Measurements from ENCODE around the gene SLC27A3.

Gene SLC27A3

DNA sequence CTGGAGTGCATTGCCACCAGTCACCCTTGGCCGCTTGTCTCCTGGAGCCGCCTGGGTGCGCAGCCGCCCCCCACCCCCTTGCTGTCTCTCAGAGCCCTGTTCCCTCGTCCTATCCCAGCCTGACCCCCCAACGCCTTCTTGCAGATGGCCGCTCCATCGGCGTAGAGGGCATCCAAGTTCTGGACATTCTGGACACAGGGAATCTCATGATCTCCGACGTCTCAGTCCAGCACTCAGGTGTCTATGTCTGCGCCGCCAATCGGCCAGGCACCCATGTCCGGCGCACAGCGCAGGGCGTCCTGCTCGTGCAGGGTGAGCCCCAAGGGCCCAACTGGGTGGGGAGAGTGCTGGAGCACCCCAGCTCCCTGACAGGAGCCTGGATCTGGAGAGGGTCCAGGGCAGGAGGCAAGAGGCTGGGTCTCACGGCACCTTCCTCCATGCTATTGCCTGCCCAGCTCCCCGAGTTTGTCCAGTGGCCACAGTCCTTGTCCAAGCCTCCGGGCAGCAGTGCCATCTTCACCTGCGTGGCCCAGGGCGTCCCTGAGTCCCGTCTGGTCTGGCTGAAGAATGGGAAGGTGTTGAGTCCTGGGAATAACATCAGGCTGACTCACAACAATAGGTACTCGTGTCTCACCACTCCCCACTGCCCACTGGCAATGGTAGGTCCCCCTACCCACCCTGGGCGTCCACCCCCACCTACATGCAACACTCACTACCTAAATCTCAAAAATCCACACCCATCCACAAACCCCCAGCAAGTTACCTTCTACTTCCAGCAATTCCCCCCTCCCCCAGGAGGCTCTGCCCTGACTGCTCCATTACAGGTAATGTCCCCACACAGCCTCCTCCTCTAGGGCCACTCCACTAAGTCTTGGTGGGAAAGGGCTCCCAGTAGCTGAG, 24.6 kb downstream of the SLC27A3 start:
- no peak for DNase-seq

DNA sequence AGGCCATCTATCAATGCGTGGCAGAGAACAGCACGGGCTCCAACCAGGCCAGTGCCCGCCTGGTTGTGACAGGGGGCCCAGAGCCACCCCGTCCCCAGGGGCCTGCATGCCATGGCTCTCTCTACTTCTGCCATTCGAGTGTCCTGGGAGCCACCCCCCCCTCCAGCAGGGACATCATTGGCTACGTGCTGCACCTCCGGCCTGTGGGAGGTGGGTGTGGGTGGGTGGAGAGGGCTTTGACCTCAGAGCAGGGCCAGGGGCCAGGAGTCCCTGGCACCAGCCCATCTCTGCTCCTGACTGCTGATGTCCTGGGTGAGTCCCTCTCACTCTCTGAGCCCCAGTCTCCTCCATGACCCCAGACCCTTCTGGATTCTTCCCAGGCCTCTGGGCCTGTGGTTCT, 25.3 kb downstream of the SLC27A3 start:
- no peak for DNase-seq

DNA sequence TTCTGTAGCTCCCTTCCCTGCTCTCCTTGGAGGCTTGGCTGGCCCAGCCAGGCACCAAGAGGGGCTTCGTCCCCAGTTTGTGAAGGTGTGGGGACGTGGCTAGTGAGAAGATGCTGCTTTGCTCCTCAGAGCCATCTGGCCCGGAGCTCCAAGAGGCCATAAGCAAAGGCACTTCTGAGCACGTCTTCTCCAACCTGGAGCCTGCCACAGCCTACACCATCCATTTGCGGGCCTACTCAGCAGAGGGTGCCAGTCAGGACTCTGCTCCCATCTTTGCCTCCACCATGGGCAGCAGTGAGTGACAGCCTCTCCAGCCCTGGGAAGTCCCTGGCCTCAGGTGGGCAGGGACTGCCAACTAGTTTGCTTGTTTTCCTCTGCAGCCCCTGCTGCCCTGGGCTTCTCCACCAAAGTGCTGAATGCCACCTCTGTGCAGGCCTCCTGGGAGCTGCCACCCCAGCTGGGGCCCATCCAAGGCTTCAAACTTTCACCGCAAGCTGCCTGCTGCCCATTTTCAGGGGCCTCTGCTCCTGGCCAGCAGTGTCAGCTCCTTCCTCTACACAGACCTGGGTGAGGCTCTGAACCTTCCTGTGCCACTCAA, 25.9 kb downstream of the SLC27A3 start:
- no peak for DNase-seq

DNA sequence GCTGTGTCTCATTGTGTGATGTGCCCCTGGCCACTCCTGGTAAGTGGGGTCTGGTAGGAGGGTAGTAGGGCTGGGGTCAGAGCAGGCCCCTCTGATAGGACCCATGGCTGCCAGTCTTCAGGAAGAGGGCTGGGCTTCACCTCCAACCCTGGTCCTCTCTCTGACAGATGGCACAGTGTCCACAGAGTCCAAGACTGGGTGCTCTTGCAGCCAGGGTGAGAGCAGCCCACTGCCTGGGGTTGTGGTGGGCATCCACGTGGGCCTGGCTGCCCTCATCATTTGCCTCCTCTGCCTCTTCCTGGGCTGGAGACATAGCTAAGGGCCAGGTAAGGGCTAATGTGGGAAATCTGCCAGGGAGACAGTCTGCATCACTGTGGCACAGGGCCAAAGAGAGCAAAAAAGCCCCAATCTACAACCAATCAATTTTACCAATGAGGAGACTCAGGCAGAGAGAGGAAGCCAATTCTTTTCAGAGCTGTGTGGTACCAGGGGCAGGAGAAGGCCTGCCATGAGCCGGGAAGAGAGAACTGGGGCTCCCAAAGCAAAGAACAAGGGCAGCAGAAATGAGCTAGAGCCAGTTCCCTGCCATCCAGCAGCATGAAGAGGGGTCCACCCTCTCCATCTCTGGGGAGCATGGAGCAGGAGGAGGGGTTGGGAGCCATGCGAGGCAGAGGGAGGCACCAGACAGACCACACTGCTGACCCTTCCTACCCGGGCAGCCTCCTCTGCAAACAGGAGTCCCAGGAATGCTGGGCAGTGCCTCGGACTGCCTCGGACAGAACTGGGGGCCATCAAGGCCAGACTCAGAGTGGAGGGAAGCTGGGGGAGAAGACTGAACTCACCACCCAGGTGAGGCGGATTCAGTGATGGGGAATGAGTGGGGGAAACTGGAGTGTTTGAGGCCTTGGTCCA, 26.8 kb downstream of the SLC27A3 start:
- DNase-seq = no peak

DNA sequence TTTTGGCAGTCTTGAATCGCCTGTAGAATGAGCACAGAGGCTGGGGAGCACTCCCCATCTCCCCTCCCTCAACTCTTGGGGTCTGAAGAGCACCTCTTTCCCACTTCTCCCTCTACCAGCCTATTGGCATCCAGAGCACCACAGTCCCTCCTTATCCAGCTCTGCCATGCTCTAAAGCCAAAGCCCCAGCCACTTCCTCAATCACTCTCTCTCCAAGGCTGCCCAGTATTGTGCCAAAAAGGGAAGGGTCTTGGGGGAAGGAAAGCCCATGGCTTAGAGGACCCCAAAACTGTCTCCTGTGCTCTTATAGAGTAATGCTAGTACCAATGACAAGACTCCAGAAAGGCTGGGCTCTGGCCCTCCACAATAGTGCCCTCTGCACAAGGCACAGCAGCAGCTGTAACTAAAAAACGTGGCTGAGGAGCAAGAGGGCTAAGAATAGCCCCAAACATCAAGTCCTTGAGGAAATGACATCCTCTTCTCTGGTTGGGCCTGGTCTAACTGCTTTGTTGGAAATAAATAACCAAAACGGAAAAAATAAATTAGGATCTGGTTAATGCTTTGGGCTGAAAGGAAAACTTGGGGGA, 28.4 kb downstream of the SLC27A3 start:
- DNase-seq = no peak

DNA sequence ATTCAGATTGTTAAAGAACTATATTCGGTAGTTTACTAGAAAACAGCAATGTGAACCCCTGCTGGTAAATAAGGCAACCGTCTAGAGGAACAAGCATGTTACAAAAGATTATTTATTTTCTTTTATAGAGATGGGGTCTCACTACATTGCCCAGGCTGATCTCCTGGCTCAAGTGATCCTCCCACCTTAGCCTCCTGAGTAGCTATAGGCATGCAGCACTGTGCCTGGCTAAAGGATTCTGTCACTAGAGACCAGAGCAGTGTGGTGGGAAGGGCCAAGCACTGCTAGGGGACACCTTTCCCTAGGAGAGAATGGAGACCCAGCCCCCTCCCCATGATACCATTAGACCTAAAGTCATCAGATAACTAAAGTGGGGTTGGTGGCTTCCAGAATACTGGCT, 28.9 kb downstream of the SLC27A3 start:
- no peak for DNase-seq

DNA sequence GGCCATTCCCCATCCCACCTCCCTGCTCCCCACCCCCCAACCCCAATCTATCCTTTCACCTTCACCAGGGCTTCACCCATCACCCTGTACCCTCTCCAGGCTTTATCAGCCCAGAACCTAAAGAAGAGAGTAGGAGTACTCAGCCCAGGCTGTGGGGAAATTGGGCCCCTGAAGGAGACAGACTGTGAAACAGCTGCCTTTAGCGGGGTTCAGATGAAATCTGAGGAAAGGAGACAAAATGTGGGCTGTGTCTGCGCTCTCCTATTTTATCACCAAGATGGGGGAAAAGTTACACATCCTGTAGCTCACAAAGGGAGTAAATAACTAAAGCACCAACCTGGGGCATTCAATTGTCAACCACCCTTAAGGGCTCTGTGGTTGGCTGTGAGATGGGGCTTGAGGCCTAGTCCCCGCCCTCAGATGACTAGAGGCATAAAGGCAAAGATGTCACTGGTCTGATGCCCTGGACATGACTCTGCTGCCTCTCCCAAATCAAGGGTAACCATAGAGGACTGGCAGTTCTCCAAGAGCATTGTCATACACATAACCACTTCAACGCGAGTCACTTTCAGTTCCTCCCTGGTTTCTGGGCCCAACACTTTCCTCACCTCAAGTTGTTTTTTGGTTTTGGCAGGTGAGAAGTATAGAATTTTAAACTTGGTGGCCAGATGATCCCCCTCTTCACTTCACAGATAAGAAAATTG, 30.0 kb downstream of the SLC27A3 start:
- DNase-seq = no peak

DNA sequence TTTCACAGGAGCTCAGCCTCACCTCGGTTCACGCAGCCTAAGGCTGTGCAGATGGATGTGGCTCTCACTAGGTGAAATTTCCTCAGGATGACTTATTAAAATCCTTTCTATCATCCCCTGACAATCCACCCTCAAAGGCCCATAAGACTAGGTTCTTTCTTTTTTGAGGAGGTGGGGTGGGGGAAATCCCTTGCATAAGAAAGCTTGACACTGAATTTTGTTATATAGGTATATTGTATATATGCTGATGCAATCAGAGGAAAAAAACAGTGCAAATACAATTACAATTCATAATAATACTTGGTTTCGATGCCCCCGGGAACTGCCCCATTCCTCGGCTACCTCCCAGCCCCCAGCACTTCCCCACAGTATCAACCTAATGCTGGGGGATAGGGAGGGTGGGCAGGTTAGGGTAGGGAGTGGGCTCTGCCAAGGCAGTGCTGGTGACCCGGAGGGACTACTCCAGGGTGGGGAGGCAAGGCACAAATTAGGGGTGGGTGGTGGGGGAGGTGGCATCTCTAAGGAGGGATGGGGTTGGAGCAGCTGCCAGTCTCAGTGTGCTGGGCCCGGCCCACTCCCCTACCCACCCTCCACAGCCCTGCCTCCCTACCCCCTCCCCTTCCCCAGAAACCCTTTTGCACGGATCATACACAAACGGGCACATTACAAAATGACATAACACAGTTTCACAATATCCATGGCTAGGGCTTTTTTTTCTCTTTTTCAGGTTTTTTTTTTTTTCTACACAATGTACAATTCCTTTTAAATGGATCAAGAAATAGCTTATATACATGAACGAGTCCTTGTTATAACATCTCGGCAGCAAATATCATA, 30.9 kb downstream of the SLC27A3 start:
- no peak for DNase-seq

DNA sequence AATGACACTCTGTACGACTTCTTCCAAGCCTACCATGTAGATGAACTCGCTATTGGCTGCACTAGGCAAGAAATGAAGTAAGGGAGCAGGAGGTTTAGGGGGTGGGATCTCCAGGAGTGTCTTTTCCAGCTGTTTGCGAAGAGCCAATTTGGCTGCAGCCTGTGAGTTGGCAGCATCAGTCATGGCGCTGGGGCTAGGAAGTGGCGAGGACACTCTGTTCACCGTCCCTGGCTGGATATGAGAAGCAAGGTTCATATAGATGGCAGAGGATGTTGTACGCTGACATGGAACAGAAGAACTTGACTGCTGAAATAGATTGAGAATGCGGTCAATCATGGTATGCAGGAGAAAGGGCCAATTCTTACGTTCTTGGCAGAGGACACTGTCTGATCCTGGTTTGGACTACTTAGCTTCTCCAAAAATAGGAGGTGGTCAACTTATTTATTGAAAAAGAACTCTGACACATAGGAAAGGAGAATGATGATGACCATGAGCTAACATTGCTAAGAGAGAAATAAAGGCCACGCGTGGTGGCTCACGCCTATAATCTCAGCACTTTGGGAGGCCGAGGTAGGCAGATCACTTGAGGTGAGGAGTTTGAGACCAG, 41.2 kb downstream of the SLC27A3 start:
- DNase-seq = no peak

DNA sequence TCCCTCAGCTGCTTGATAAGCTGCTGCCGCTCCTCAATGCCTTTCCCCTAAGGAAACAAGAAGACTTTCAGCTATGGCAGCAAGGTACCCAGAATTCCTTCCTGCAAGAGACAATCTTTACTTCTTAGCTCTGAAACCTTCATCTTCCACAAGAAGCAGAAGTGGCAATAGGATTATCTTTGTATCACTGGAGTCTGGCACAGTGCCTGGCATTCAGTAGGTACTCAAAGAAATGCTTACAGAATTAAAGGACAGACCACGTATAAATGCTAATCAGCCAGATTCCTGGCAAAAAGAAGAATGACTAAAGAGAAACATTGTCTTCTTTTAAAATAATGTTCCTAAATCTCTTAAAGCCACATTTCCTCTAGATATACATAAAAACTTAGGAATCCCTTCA, 43.7 kb downstream of the SLC27A3 start:
- no peak for DNase-seq

DNA sequence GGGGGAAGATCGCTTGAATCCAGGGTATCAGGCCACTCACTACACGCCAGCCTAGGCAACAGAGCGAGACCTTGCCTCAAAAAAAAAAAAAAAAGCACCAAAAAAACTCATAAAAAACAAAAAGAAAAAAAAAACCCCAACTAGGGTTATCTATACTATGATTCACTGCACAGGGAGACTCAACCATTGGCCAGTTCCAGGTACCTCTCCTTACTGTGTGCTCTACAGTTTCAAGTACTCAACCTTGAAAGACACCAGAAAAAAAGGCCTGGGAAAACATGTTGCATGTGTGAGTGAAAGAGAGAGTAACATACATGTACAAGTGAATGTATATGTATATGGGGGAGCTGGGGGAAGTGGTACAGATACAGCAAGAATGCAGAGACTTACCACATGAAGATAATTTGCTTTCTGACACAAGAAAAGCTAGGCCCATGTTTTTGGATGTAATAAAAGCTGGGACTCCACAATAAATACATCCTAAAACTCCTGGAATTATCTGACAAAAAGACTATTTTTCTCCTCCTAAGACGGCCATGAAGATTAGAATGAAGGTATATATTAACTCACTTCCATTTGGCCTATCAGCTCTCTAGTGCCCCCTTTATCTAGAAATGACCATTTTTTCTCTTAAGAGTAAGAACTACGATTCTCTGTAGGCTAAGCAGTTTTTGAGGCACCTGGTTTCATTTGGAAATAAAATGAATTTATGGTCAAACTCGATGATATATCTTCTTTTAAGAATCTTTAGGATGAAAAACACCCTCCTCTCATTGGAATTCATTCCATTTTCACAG, 52.2 kb downstream of the SLC27A3 start:
- no peak for DNase-seq
